Kidney epithelial cell (primary cell): ENCODE measurements around the gene QKI. TPM values are rescaled to one million over a fixed set of nuclear protein-coding genes. Genes with fewer than 3 reads are reported as not detected.

ENCODE experiments used
- DNase-seq: peaks from one replicate; pipeline ENCODE4 v3.0.0-alpha.2; 2010; ENCODE audit warnings: low read depth
- H3K27me3 ChIP-seq: 2 replicates; pipeline ENCODE4 v1.6.0; 2011; ENCODE audit warnings: low read length; ENCODE audit not compliant: control insufficient read depth, insufficient read depth
- H3K36me3 ChIP-seq: 2 replicates; pipeline ENCODE4 v1.5.1; 2011; ENCODE audit warnings: low read length; ENCODE audit not compliant: control insufficient read depth, insufficient read depth
- H3K4me3 ChIP-seq: 2 replicates; pipeline ENCODE4 v1.5.1; 2011; ENCODE audit warnings: low read depth, mild to moderate bottlenecking, control low read depth, low read length
- CTCF ChIP-seq: IDR thresholded peaks from 2 replicates; pipeline ENCODE4 v1.5.1; 2011; ENCODE audit warnings: mild to moderate bottlenecking, moderate library complexity, low read length, control low read depth, inconsistent platforms; ENCODE audit not compliant: insufficient read depth, poor library complexity, severe bottlenecking
- total RNA-seq: library from RNA; depleted of rRNA; stranded (reverse); fragments of >200 nt; gene quantifications from 2 replicates; pipeline ENCODE4 v1.2.3, GENCODE V29; 2015

QKI gene
- total RNA-seq, 1 donor from 2014 or later: 173 TPM

- Histone ChIP-seq H3K27me3 (no peaks in the 10 kb centered on the region), H3K36me3 (no peaks in the 10 kb centered on the region), H3K4me3 (no peak overlapping the region)
- no peak for TF ChIP-seq CTCF
- no peak for DNase-seq
Observed at GRCh38 chr6:163387317-163387716, 27.2 kb upstream of the QKI start.

- DNase-seq: no peak
- Histone ChIP-seq H3K27me3 (no peaks in the 10 kb centered on the region), H3K36me3 (no peaks in the 10 kb centered on the region), H3K4me3 (no peak overlapping the region)
- TF ChIP-seq CTCF: no peak
Observed at GRCh38 chr6:163389354-163389753, 25.2 kb upstream of the QKI start.

GRCh38 chr6:163390770-163391169 is 23.7 kb upstream of the QKI start:
- no peak for TF ChIP-seq CTCF
- Histone ChIP-seq H3K4me3 (no peak overlapping the region), H3K27me3 (no peaks in the 10 kb centered on the region), H3K36me3 (no peaks in the 10 kb centered on the region)
- no peak for DNase-seq

GRCh38 chr6:163391985-163392384 is 22.5 kb upstream of the QKI start:
- H3K4me3 ChIP-seq: no peak overlapping the region
- no peaks in the 10 kb centered on the region for H3K27me3 ChIP-seq
- DNase-seq: no peak
- no peak for TF ChIP-seq CTCF
- H3K36me3 ChIP-seq: no peaks in the 10 kb centered on the region

- H3K27me3 ChIP-seq: no peaks in the 10 kb centered on the region
- no peak for DNase-seq
- no peaks in the 10 kb centered on the region for H3K36me3 ChIP-seq
- no peak for TF ChIP-seq CTCF
- H3K4me3 ChIP-seq: no peak overlapping the region
Observed at GRCh38 chr6:163392533-163392932, 22.0 kb upstream of the QKI start.

GRCh38 chr6:163393923-163394322 is 20.6 kb upstream of the QKI start:
- no peaks in the 10 kb centered on the region for H3K27me3 ChIP-seq
- DNase-seq: no peak
- no peaks in the 10 kb centered on the region for H3K36me3 ChIP-seq
- TF ChIP-seq CTCF: no peak
- no peak overlapping the region for H3K4me3 ChIP-seq
